ENCODE measurements around the gene LUZP4. TPM values are rescaled to one million over a fixed set of nuclear protein-coding genes. Genes with fewer than 3 reads are reported as not detected.

The LUZP4 gene
- total RNA-seq, 3 donors from 2014 or later: not detected

DNA sequence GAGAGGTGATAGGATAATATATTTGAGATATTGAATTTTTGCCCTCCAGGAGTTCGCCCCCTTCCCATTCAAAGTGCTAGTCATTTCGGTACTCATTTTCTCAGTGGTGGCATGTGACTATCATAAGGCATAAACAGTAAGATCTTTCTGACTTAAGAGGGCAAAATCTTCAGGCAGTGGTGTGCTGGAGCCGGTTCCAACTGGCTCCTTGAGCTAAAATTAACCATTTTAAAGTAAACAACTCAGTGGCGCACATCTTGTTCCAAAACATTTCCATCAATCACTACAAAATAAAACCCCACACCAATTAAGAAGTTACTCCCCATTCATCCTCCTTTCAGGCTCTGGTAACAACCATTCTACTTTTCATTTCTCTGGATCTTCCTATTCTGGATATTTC is 43.3 kb downstream of the LUZP4 start:
- H3K27ac ChIP-seq: no peak overlapping the region
- TF ChIP-seq POLR2AphosphoS5 (IDR thresholded peaks at IDR 0.05): no peak
- TF ChIP-seq POLR2A (IDR thresholded peaks at IDR 0.05): no peak
- TF ChIP-seq, protein P1, sequence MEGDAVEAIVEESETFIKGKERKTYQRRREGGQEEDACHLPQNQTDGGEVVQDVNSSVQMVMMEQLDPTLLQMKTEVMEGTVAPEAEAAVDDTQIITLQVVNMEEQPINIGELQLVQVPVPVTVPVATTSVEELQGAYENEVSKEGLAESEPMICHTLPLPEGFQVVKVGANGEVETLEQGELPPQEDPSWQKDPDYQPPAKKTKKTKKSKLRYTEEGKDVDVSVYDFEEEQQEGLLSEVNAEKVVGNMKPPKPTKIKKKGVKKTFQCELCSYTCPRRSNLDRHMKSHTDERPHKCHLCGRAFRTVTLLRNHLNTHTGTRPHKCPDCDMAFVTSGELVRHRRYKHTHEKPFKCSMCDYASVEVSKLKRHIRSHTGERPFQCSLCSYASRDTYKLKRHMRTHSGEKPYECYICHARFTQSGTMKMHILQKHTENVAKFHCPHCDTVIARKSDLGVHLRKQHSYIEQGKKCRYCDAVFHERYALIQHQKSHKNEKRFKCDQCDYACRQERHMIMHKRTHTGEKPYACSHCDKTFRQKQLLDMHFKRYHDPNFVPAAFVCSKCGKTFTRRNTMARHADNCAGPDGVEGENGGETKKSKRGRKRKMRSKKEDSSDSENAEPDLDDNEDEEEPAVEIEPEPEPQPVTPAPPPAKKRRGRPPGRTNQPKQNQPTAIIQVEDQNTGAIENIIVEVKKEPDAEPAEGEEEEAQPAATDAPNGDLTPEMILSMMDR (IDR thresholded peaks at IDR 0.05): no peak
- no peak for DNase-seq (ENCODE audit: low spot score in 2 of 2)
- H3K4me1 ChIP-seq: peaks cover 0 to 3% of the 10 kb centered on the region in 2 donors
- intact Hi-C loops (cut with DNase I; ENCODE audit: low total_unique reads): loop anchor here (10.0 kb wide), 1 partner anchor 312 kb away; no protein-coding TSS in a partner anchor
- no peak overlapping the region for H3K4me3 ChIP-seq
- H3K27me3 ChIP-seq: peaks cover 0 to 62% of the 10 kb centered on the region in 2 donors
- no peaks in the 10 kb centered on the region for H3K9me3 ChIP-seq
- H3K36me3 ChIP-seq: no peaks in the 10 kb centered on the region

DNA sequence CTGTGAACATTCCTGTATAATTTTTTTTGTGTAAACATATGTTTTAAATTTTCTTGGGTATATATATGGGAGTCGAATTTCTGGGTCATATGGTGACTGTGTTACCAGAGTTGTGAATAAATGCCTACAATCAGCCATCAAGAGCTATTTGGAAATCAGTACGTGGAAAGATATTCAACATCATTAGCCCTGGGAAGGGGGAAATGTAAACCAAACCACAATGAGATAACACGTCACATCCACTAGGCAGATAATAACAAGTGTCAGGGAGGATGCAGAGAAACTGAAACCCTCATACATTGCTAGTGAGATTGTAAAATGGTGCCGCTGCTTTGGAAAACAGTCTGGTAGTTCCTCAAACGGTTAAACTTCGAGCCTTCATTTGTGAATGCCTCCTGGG is 43.9 kb downstream of the LUZP4 start:
- Histone ChIP-seq H3K9me3 (no peaks in the 10 kb centered on the region), H3K4me1 (peaks cover 0 to 3% of the 10 kb centered on the region in 2 donors), H3K4me3 (no peak overlapping the region), H3K36me3 (no peaks in the 10 kb centered on the region), H3K27ac (no peak overlapping the region), H3K27me3 (peaks cover 0 to 62% of the 10 kb centered on the region in 2 donors)
- TF ChIP-seq POLR2A (IDR thresholded peaks at IDR 0.05): no peak
- TF ChIP-seq POLR2AphosphoS5 (IDR thresholded peaks at IDR 0.05): no peak
- TF ChIP-seq, protein P1 (IDR thresholded peaks at IDR 0.05): no peak
- intact Hi-C loops (cut with DNase I; ENCODE audit: low total_unique reads): loop anchor here (10.0 kb wide), 1 partner anchor 311 kb away; no protein-coding TSS in a partner anchor
- no peak for DNase-seq (ENCODE audit: low spot score in 2 of 2)

GRCh38 chrX:115337491-115338144 is 48.1 kb downstream of the LUZP4 start:
- H3K27ac ChIP-seq: peak overlapping the region; percentile 11 to 14
- no peak for DNase-seq (ENCODE audit: low spot score in 2 of 2)
- TF ChIP-seq POLR2AphosphoS5 (IDR thresholded peaks at IDR 0.05): no peak
- no peak for TF ChIP-seq POLR2A (IDR thresholded peaks at IDR 0.05)
- TF ChIP-seq, protein P1 (IDR thresholded peaks at IDR 0.05): no peak
- intact Hi-C loops (cut with DNase I; ENCODE audit: low total_unique reads): loop anchor here (10.0 kb wide), 1 partner anchor 307 kb away; no protein-coding TSS in a partner anchor
- H3K27me3 ChIP-seq: peaks cover 0 to 53% of the 10 kb centered on the region in 2 donors
- H3K9me3 ChIP-seq: no peaks in the 10 kb centered on the region
- no peaks in the 10 kb centered on the region for H3K36me3 ChIP-seq
- H3K4me3 ChIP-seq: no peak overlapping the region
- H3K4me1 ChIP-seq: no peaks in the 10 kb centered on the region

GRCh38 chrX:115339441-115340025 is 50.0 kb downstream of the LUZP4 start:
- intact Hi-C loops (cut with DNase I; ENCODE audit: low total_unique reads): loop anchor here (10.0 kb wide), 1 partner anchor 305 kb away; no protein-coding TSS in a partner anchor
- Histone ChIP-seq H3K4me3 (no peak overlapping the region), H3K36me3 (no peaks in the 10 kb centered on the region), H3K27ac (no peak overlapping the region), H3K4me1 (no peaks in the 10 kb centered on the region), H3K9me3 (no peaks in the 10 kb centered on the region), H3K27me3 (peaks cover 0 to 55% of the 10 kb centered on the region in 2 donors)
- TF ChIP-seq, protein P1 (IDR thresholded peaks at IDR 0.05): no peak
- TF ChIP-seq POLR2A (IDR thresholded peaks at IDR 0.05): no peak
- TF ChIP-seq POLR2AphosphoS5 (IDR thresholded peaks at IDR 0.05): no peak
- no peak for DNase-seq (ENCODE audit: low spot score in 2 of 2)

GRCh38 chrX:115341421-115341820 is 51.9 kb downstream of the LUZP4 start:
- H3K36me3 ChIP-seq: no peaks in the 10 kb centered on the region
- intact Hi-C loops (cut with DNase I; ENCODE audit: low total_unique reads): no loop called here
- TF ChIP-seq POLR2AphosphoS5 (IDR thresholded peaks at IDR 0.05) (no peak), POLR2A (IDR thresholded peaks at IDR 0.05) (no peak)
- TF ChIP-seq, protein P1 (IDR thresholded peaks at IDR 0.05): no peak
- H3K27me3 ChIP-seq: peaks cover 0 to 55% of the 10 kb centered on the region in 2 donors
- H3K27ac ChIP-seq: no peak overlapping the region
- H3K9me3 ChIP-seq: no peaks in the 10 kb centered on the region
- DNase-seq (ENCODE audit: low spot score in 2 of 2): no peak
- H3K4me1 ChIP-seq: no peaks in the 10 kb centered on the region
- H3K4me3 ChIP-seq: no peak overlapping the region
